GM12891 (cell line): ENCODE results near the gene NAT8L.

ENCODE experiments used
- DNase-seq: peaks from one replicate; pipeline ENCODE4 v3.0.0; 2011; ENCODE audit warnings: low spot score; ENCODE audit not compliant: insufficient read length
- FAIRE-seq: peaks from 2 replicates; lab custom pipeline; 2011; peaks lifted over from hg19 to GRCh38; lab: Jason Lieb, UNC
- PAX5 ChIP-seq: IDR thresholded peaks from 2 replicates; pipeline ENCODE4 v1.6.1; 2011; ENCODE audit warnings: low read length, moderate library complexity, mild to moderate bottlenecking; ENCODE audit not compliant: insufficient read depth, severe bottlenecking
- POLR2A ChIP-seq: IDR thresholded peaks from 2 replicates; pipeline ENCODE4 v1.6.1; 2011; ENCODE audit warnings: low read depth, low read length, control low read depth
- POLR2AphosphoS5 ChIP-seq: IDR thresholded peaks from 2 replicates; pipeline ENCODE4 v1.6.1; 2011; ENCODE audit warnings: low read depth, low read length, control low read depth
- POU2F2 ChIP-seq: IDR thresholded peaks from 2 replicates; pipeline ENCODE4 v1.6.1; 2011; ENCODE audit warnings: low read depth, mild to moderate bottlenecking, control low read depth, low read length, moderate library complexity
- SPI1 ChIP-seq: IDR thresholded peaks from 2 replicates; pipeline ENCODE4 v1.6.1; 2011; ENCODE audit warnings: low read depth, low read length, control low read depth
- TAF1 ChIP-seq: IDR thresholded peaks from 2 replicates; pipeline ENCODE4 v1.6.1; 2011; ENCODE audit warnings: low read depth, low read length, control low read depth

Gene NAT8L

GRCh38 chr4:2069161-2069971 lies 10.2 kb downstream of the NAT8L start:
- TF ChIP-seq POLR2A = no peak
- DNase-seq (no peak), FAIRE-seq (no peak)

- no peak for DNase-seq
- no peak for FAIRE-seq
- TF ChIP-seq TAF1 (no peak), SPI1 (no peak), PAX5 (no peak), POLR2AphosphoS5 (no peak), POLR2A (no peak)
Observed at GRCh38 chr4:2069986-2070385, 10.9 kb downstream of the NAT8L start.

GRCh38 chr4:2070421-2071251 lies 11.5 kb downstream of the NAT8L start:
- FAIRE-seq (no peak), DNase-seq (no peak)
- no peak for TF ChIP-seq PAX5
- no peak for TF ChIP-seq POU2F2
- no peak for TF ChIP-seq POLR2AphosphoS5
- TF ChIP-seq POLR2A = no peak
- no peak for TF ChIP-seq SPI1
- no peak for TF ChIP-seq TAF1

GRCh38 chr4:2071252-2071911 lies 12.3 kb downstream of the NAT8L start:
- DNase-seq = no peak
- no peak for FAIRE-seq
- TF ChIP-seq PAX5 (no peak), TAF1 (no peak), POU2F2 (no peak), POLR2AphosphoS5 (no peak), SPI1 (no peak), POLR2A (no peak)

GRCh38 chr4:2071912-2072867 lies 13.1 kb downstream of the NAT8L start:
- DNase-seq = no peak
- no peak for FAIRE-seq
- TF ChIP-seq POLR2A (no peak), POU2F2 (no peak), PAX5 (no peak), SPI1 (no peak), TAF1 (no peak), POLR2AphosphoS5 (no peak)

- no peak for TF ChIP-seq POU2F2
- no peak for TF ChIP-seq SPI1
- TF ChIP-seq POLR2AphosphoS5 = no peak
- TF ChIP-seq PAX5 = no peak
- TF ChIP-seq TAF1 = no peak
- no peak for TF ChIP-seq POLR2A
- DNase-seq (no peak), FAIRE-seq (no peak)
Observed at GRCh38 chr4:2072971-2073807, 14.1 kb downstream of the NAT8L start.

GRCh38 chr4:2073808-2074481 lies 14.8 kb downstream of the NAT8L start:
- FAIRE-seq (no peak), DNase-seq (no peak)
- TF ChIP-seq POU2F2 = no peak

GRCh38 chr4:2074588-2074987 lies 15.5 kb downstream of the NAT8L start:
- TF ChIP-seq POU2F2 = no peak
- no peak for TF ChIP-seq POLR2AphosphoS5
- no peak for TF ChIP-seq TAF1
- DNase-seq = no peak
- no peak for FAIRE-seq
